Neural progenitor cell (in vitro differentiated cells): Measurements from ENCODE around the gene PCGF3.

Experiments used
- CTCF ChIP-seq: fragments of 200-600 bp; sonication (generic); IDR thresholded peaks from 2 replicates; pipeline ENCODE4 v1.5.1; 2017; ENCODE audit warnings: antibody characterized with exemption, mild to moderate bottlenecking
- EZH2phosphoT487 ChIP-seq: fragments of 200-600 bp; sonication (generic); IDR thresholded peaks from 2 replicates; pipeline ENCODE4 v1.6.1; 2017; ENCODE audit warnings: antibody characterized with exemption

GRCh38 chr4:764405-765169 is 59.0 kb downstream of the PCGF3 start:
- no peak for TF ChIP-seq CTCF
- no peak for TF ChIP-seq EZH2phosphoT487
